GM18526 (cell line): ENCODE measurements around the gene DR1.

ENCODE experiments used
- POLR2A ChIP-seq: IDR thresholded peaks from 3 replicates; pipeline ENCODE4 v1.6.1; 2011; ENCODE audit not compliant: insufficient read length; ENCODE audit errors: extremely low read depth

The DR1 gene

GRCh38 chr1:93414749-93415148 lies 69.0 kb downstream of the DR1 start:
- TF ChIP-seq POLR2A, result no peak

- TF ChIP-seq POLR2A, result no peak
These were observed 69.6 kb downstream of the DR1 start for GRCh38 chr1:93415296-93415695.

DNA sequence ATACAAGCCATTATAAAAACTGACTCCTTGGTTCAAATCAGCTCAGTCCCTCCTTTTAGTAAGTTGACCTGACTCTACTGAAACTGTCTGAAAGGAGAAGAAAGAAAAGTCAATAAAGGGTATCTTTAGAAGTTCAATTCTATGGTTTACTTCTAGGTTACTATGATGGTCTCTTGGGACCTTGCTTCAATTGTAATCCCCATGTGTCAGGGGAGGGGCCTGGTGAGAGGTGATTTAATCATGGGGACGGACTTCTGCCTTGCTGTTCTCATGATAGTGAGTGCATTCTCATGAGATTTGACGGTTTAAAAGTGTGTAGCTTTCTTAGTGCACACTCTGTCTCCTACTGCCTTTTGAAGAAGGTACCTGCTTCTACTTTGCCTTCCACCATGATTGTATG lies 70.5 kb downstream of the DR1 start:
- TF ChIP-seq POLR2A, result no peak
